SU-DHL-6 (cell line): Measurements from ENCODE around the gene GZMM.

ENCODE experiments used
- H2AFZ ChIP-seq: fragments of 200-600 bp; sonication (generic); 2 replicates; pipeline ENCODE4 v1.6.1; 2014; ENCODE audit warnings: low read depth, mild to moderate bottlenecking, moderate library complexity, mixed read lengths, antibody characterized with exemption, low read length; ENCODE audit not compliant: severe bottlenecking
- H3F3A ChIP-seq: fragments of 200-600 bp; shearing (Covaris generic); 2 replicates; pipeline ENCODE4 v1.6.0; 2016; ENCODE audit warnings: antibody characterized with exemption, mild to moderate bottlenecking; ENCODE audit not compliant: insufficient read depth
- H3K27ac ChIP-seq: fragments of 200-600 bp; sonication (generic); 2 replicates; pipeline ENCODE4 v1.5.1; 2016; ENCODE audit warnings: low read depth, mild to moderate bottlenecking, low read length, moderate library complexity, mixed read lengths
- H3K27me3 ChIP-seq: fragments of 200-600 bp; sonication (generic), shearing (Covaris generic); 2 replicates; pipeline ENCODE4 v1.6.0; 2014; ENCODE audit warnings: mild to moderate bottlenecking, low read length
- H3K36me3 ChIP-seq: fragments of 200-600 bp; sonication (generic); 2 replicates; pipeline ENCODE4 v1.6.1; 2014; ENCODE audit warnings: mild to moderate bottlenecking, low read length, mixed read lengths
- H3K4me2 ChIP-seq: fragments of 300-600, 200-600 bp; shearing (Covaris generic), sonication (generic); 2 replicates; pipeline ENCODE4 v1.6.0; 2014; ENCODE audit warnings: low read length, low read depth, mild to moderate bottlenecking; ENCODE audit not compliant: poor library complexity, severe bottlenecking
- H3K4me3 ChIP-seq: fragments of 200-600 bp; sonication (generic); 2 replicates; pipeline ENCODE4 v1.5.1; 2014; ENCODE audit warnings: antibody characterized with exemption, low read length, mild to moderate bottlenecking, mixed read lengths; ENCODE audit not compliant: insufficient read depth, poor library complexity, severe bottlenecking
- H3K79me2 ChIP-seq: fragments of 200-600 bp; sonication (generic); 2 replicates; pipeline ENCODE4 v1.6.1; 2014; ENCODE audit warnings: mild to moderate bottlenecking, low read length, moderate library complexity; ENCODE audit not compliant: insufficient read depth
- H3K9ac ChIP-seq: fragments of 200-600 bp; sonication (generic); 2 replicates; pipeline ENCODE4 v1.7.0; 2014; ENCODE audit warnings: mild to moderate bottlenecking, low read length
- H3K9me2 ChIP-seq: fragments of 200-600 bp; sonication (generic); replicated peaks from 2 replicates; pipeline ENCODE4 v1.6.1; 2014; ENCODE audit warnings: low read length; ENCODE audit not compliant: insufficient read depth
- H3K9me3 ChIP-seq: fragments of 200-600 bp; sonication (generic); 2 replicates; pipeline ENCODE4 v1.6.1; 2014; ENCODE audit warnings: low read length, mixed read lengths; ENCODE audit not compliant: insufficient read depth
- H4K20me1 ChIP-seq: fragments of 200-600 bp; sonication (generic); 2 replicates; pipeline ENCODE4 v1.6.1; 2014; ENCODE audit warnings: low read depth, mild to moderate bottlenecking, antibody characterized with exemption, low read length, moderate library complexity, mixed read lengths
- CTCF ChIP-seq: fragments of 200-600 bp; sonication (generic); IDR thresholded peaks from one replicate; pipeline ENCODE4 v1.5.1; 2017; ENCODE audit warnings: antibody characterized with exemption, mild to moderate bottlenecking, low read length, moderate library complexity; ENCODE audit not compliant: insufficient read depth, poor library complexity, severe bottlenecking
- EZH2phosphoT487 ChIP-seq: fragments of 200-600 bp; sonication (generic), shearing (Covaris generic); conservative IDR thresholded peaks from 2 replicates; pipeline ENCODE4 v1.6.1; 2018; ENCODE audit warnings: mild to moderate bottlenecking, antibody characterized with exemption, low read length, moderate library complexity, mixed read lengths

GZMM gene

DNA sequence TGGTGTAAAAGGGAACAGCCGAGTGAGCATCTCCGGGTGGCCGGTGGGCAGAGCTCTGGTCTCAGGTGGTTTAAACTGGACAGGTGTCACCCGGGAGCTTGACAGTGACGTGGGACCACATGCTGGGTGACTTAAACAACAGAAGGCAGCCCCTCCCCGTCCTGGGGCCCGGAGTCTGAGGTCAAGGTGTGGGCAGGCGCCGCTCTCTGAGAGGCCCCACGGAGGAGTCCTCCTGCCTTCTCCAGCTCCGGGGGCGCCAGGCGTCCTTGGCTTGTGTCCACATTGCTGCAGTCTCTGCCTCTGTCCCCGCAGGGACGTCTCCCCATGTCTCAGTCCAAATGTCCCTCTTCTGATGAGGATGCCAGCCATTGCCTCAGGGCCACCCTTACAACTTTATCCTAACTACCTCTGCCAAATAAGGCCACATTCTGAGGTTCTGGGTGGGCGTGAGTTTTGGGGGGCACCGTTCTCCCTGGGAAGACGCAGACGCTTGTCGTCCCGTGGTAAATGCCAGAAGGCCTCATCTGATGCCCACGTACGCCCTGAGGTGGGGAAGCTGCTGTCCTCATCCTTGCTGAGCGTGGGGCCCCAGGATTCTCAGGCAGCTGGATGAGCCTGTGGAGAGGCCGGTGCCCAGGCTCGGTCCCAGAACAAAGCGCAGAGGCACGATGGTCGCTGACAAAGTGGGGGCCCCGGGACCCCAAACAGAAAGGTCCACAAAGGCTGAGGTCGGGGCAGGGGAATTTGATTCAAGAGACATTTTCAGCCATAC, 12.9 kb downstream of the GZMM start:
- Histone ChIP-seq H3K9me2 (no peaks in the 10 kb centered on the region), H3K79me2 (no peaks in the 10 kb centered on the region), H3K9ac (no peak overlapping the region), H3K27me3 (no peaks in the 10 kb centered on the region), H3K4me3 (no peak overlapping the region), H3F3A (no peaks in the 10 kb centered on the region), H4K20me1 (no peaks in the 10 kb centered on the region), H3K27ac (no peak overlapping the region), H3K4me2 (no peak overlapping the region), H3K9me3 (no peaks in the 10 kb centered on the region), H3K36me3 (no peaks in the 10 kb centered on the region), H2AFZ (no peak overlapping the region)
- no peak for TF ChIP-seq CTCF
- TF ChIP-seq EZH2phosphoT487, result no peak

DNA sequence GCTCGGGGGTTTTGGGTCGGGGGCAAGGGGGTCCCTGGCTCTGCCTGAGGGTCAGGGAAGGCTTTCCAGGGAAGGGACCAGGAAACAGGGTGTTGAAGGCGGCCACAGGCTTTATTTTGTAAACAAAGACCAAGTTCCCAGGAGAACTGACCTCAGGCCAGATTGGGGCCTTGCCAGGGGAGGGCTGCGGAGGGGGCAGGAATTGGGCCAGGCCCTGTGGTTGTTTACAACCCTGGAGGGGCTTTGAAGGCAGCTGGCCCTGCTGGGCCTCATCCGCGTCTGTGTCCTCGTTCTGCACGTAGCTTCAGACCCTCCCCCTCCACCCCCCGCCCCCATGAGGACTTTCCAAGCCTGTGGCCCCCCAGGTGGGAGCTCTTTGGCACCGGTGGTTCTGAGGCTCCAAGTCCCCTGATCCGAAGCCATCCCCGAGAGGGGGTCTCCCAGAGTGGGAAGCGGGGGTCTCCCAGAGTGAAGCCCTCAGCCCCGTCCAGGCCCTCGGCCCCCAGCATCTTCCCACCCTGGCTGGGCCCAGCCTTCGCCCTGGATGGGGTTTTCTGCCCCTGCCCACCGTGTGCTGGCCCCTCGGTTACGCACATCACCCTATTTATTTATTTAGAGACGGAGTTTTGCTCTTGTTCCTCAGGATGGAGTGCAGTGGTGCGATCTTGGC, 15.1 kb downstream of the GZMM start:
- Histone ChIP-seq H3K36me3 (no peaks in the 10 kb centered on the region), H3K27me3 (no peaks in the 10 kb centered on the region), H3K79me2 (no peaks in the 10 kb centered on the region), H3K9ac (no peak overlapping the region), H3K4me2 (no peak overlapping the region), H4K20me1 (no peaks in the 10 kb centered on the region), H3F3A (no peaks in the 10 kb centered on the region), H3K9me2 (no peaks in the 10 kb centered on the region), H3K4me3 (no peak overlapping the region), H3K9me3 (no peaks in the 10 kb centered on the region), H3K27ac (no peak overlapping the region), H2AFZ (no peak overlapping the region)
- TF ChIP-seq CTCF (no peak), EZH2phosphoT487 (no peak)

- TF ChIP-seq EZH2phosphoT487 (no peak), CTCF (no peak)
Observed at GRCh38 chr19:560121-560520, 16.3 kb downstream of the GZMM start.

More at GRCh38 chr19:560121-560520, 16.3 kb downstream of the GZMM start:
- Histone ChIP-seq H2AFZ (no peak overlapping the region), H3K79me2 (no peaks in the 10 kb centered on the region), H3K27me3 (no peaks in the 10 kb centered on the region), H3K9me2 (no peaks in the 10 kb centered on the region), H3K9ac (no peak overlapping the region), H3K4me2 (no peak overlapping the region), H3F3A (no peaks in the 10 kb centered on the region), H3K9me3 (no peaks in the 10 kb centered on the region), H3K27ac (no peak overlapping the region), H3K36me3 (no peaks in the 10 kb centered on the region), H4K20me1 (no peaks in the 10 kb centered on the region), H3K4me3 (no peak overlapping the region)
